Measurements from ENCODE around the gene SPATA17. TPM values are rescaled to one million over a fixed set of nuclear protein-coding genes. Genes with fewer than 3 reads are reported as not detected.

SPATA17 gene
- total and polyA plus RNA-seq, 11 donors = 0.39 to 1.6 (median 0.63) TPM

DNA sequence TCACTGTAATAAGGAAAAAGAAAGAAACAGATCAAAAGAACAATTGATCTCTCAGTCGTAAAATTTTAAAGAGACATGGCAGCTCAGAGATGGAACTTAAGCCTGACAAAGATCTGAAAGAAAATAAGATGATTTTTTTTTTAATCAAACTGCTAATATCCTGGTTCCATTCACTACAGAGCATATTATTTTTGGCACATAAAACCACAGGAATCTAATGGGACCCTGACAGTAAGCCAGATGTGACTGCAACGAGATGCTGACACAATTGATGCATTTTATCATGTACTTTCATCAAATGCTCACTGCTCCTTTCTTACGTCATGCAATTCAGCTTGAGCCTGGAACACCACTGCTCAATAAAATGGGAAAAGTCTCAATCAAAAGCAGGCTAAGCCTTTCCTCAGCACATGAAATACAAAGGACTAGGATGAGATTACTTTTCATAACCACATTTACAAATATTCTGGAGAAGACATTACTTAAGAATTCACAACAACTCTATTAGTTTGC, 16.9 kb upstream of the SPATA17 start:
- DNase-seq = no peak
- 57 to 72% (median 66%) methylated on average over 3 of the region's 3 CpGs for WGBS, 4 donors
- no peak for ATAC-seq
- H3K9me3 ChIP-seq = no peaks in the 10 kb centered on the region
- no peak overlapping the region for H3K4me3 ChIP-seq
- no peak overlapping the region for H3K27ac ChIP-seq
- intact Hi-C loops (cut with DNase I) = no loop called here
- H3K36me3 ChIP-seq = peaks cover 0 to 47% (median 28%) of the 10 kb centered on the region in 9 donors
- no peaks in the 10 kb centered on the region for H3K27me3 ChIP-seq
- TF ChIP-seq CTCF (IDR thresholded peaks at IDR 0.05) = no peak
- TF ChIP-seq POLR2A (IDR thresholded peaks at IDR 0.05) = no peak
- H3K4me1 ChIP-seq = no peaks in the 10 kb centered on the region

- DNase-seq = no peak
- no peak overlapping the region for H3K27ac ChIP-seq
- peaks cover 0 to 32% (median 24%) of the 10 kb centered on the region in 9 donors for H3K36me3 ChIP-seq
- intact Hi-C loops (cut with DNase I) = no loop called here
- no peak overlapping the region for H3K4me3 ChIP-seq
- WGBS, 4 donors = 90 to 98% (median 94%) methylated on average over 1 of the region's 1 CpG
- no peak for ATAC-seq
- TF ChIP-seq CTCF (IDR thresholded peaks at IDR 0.05) = no peak
- no peak for TF ChIP-seq POLR2A (IDR thresholded peaks at IDR 0.05)
- H3K9me3 ChIP-seq = no peaks in the 10 kb centered on the region
- no peaks in the 10 kb centered on the region for H3K27me3 ChIP-seq
- no peaks in the 10 kb centered on the region for H3K4me1 ChIP-seq
These were observed 14.0 kb upstream of the SPATA17 start for GRCh38 chr1:217617126-217617525.

DNA sequence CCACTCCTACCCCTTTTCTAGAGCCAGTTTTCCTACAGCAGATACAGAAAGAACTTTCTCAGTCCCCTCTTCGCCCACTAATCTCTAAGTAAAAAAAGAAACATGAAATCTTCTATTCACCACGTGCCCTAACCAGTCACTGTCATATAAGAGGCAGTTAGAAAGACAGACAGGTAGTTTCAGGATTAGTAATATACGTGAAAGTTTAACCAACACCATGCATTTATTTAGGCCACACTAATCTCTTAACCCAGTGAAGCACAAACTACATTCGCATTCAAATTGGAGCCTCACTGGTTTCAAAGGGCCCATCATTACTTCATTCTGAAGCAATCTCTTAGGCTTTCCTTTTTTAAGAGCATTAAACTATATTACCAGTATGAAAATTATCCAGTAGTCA, 10.3 kb upstream of the SPATA17 start:
- intact Hi-C loops (cut with DNase I) = no loop called here
- no peaks in the 10 kb centered on the region for H3K4me1 ChIP-seq
- H3K27ac ChIP-seq = no peak overlapping the region
- no peaks in the 10 kb centered on the region for H3K27me3 ChIP-seq
- H3K36me3 ChIP-seq = peaks cover 0 to 21% (median 17%) of the 10 kb centered on the region in 9 donors
- H3K4me3 ChIP-seq = no peak overlapping the region
- WGBS, 4 donors = 73 to 91% (median 81%) methylated on average over 4 of the region's 4 CpGs
- H3K9me3 ChIP-seq = no peaks in the 10 kb centered on the region
- ATAC-seq (no peak), DNase-seq (no peak)
- TF ChIP-seq POLR2A (IDR thresholded peaks at IDR 0.05) = no peak

- Histone ChIP-seq H3K9me3 (no peaks in the 10 kb centered on the region), H3K4me1 (peaks cover 0 to 7% (median 0%) of the 10 kb centered on the region in 12 donors), H3K4me3 (no peak overlapping the region), H3K27ac (no peak overlapping the region), H3K27me3 (no peaks in the 10 kb centered on the region), H3K36me3 (peaks cover 0 to 21% (median 17%) of the 10 kb centered on the region in 9 donors)
- ATAC-seq (no peak), DNase-seq (no peak)
- intact Hi-C loops (cut with DNase I) = no loop called here
- TF ChIP-seq POLR2A (IDR thresholded peaks at IDR 0.05) = no peak
- TF ChIP-seq CTCF (IDR thresholded peaks at IDR 0.05) = no peak
- 93 to 96% (median 95%) methylated on average over 3 of the region's 3 CpGs for WGBS, 4 donors
These were observed 9.1 kb upstream of the SPATA17 start for GRCh38 chr1:217622042-217622441.

GRCh38 chr1:217626321-217626720, 4.8 kb upstream of the SPATA17 start:
- Histone ChIP-seq H3K4me1 (peaks cover 0 to 39% (median 20%) of the 10 kb centered on the region in 12 donors), H3K4me3 (no peak overlapping the region), H3K9me3 (no peaks in the 10 kb centered on the region), H3K27ac (no peak overlapping the region), H3K27me3 (no peaks in the 10 kb centered on the region), H3K36me3 (no peaks in the 10 kb centered on the region)
- ATAC-seq (no peak), DNase-seq (no peak)
- 90 to 96% (median 92%) methylated on average over 2 of the region's 2 CpGs for WGBS, 4 donors
- intact Hi-C loops (cut with DNase I) = no loop called here
- TF ChIP-seq CTCF (IDR thresholded peaks at IDR 0.05) (no peak), POLR2A (IDR thresholded peaks at IDR 0.05) (no peak)

Data from heart left ventricle (tissue), 16 donors.